Fibroblast of lung (primary cell): Measurements from ENCODE around the gene ZBTB42.

Experiments used
- EZH2 ChIP-seq: IDR thresholded peaks from 2 replicates; pipeline ENCODE4 v1.5.1; 2012; ENCODE audit warnings: low read length, control low read depth, mild to moderate bottlenecking; ENCODE audit errors: missing control alignments
- TF ChIP-seq, protein P1 (sequence below), 2 donors: IDR thresholded peaks in 1 of 2; conservative IDR thresholded peaks in 1 of 2; 1 replicate in 1 of 2; 2 replicates in 1 of 2; pipeline ENCODE4 v1.5.1; 2011 to 2012; ENCODE audit warnings: low read length in 2 of 2, control low read depth in 1 of 2, inconsistent platforms in 1 of 2, low read depth in 1 of 2, mild to moderate bottlenecking in 1 of 2

DNA sequence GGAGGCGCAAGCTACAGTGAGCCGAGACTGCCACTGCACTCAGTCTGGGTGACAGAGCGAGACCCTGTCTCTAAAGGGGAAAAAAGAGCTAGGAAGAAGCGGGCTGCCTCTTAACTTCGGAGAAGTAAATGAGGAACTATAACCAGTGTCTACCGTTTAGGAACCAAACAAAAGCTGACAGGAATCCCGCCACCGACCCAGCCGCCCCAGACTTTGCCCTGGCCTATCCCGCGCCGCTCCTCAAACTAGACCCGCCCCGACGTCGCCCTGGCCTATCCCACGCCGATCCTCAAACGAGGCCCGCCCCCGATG is 48.5 kb upstream of the ZBTB42 start:
- TF ChIP-seq, protein P1, sequence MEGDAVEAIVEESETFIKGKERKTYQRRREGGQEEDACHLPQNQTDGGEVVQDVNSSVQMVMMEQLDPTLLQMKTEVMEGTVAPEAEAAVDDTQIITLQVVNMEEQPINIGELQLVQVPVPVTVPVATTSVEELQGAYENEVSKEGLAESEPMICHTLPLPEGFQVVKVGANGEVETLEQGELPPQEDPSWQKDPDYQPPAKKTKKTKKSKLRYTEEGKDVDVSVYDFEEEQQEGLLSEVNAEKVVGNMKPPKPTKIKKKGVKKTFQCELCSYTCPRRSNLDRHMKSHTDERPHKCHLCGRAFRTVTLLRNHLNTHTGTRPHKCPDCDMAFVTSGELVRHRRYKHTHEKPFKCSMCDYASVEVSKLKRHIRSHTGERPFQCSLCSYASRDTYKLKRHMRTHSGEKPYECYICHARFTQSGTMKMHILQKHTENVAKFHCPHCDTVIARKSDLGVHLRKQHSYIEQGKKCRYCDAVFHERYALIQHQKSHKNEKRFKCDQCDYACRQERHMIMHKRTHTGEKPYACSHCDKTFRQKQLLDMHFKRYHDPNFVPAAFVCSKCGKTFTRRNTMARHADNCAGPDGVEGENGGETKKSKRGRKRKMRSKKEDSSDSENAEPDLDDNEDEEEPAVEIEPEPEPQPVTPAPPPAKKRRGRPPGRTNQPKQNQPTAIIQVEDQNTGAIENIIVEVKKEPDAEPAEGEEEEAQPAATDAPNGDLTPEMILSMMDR (conservative IDR thresholded peaks at IDR 0.05 in 1 of 2, IDR thresholded peaks at IDR 0.05 in 1 of 2; ENCODE audit: low read depth in 1 of 2, low read length in 2 of 2): no peak
- TF ChIP-seq EZH2: no peak
